IPS-18c (cell line): ENCODE measurements around the gene PRSS12.

Source experiments
- H3K4me3 ChIP-seq: 2 replicates; pipeline ENCODE4 v1.7.0; 2013; ENCODE audit warnings: low read depth, mild to moderate bottlenecking, low read length, moderate library complexity; ENCODE audit not compliant: insufficient read depth
- H3K9me3 ChIP-seq: one replicate; pipeline ENCODE4 v1.6.1; 2013; ENCODE audit warnings: mild to moderate bottlenecking, low read length, moderate library complexity; ENCODE audit not compliant: control insufficient read depth, insufficient read depth

The PRSS12 gene

DNA sequence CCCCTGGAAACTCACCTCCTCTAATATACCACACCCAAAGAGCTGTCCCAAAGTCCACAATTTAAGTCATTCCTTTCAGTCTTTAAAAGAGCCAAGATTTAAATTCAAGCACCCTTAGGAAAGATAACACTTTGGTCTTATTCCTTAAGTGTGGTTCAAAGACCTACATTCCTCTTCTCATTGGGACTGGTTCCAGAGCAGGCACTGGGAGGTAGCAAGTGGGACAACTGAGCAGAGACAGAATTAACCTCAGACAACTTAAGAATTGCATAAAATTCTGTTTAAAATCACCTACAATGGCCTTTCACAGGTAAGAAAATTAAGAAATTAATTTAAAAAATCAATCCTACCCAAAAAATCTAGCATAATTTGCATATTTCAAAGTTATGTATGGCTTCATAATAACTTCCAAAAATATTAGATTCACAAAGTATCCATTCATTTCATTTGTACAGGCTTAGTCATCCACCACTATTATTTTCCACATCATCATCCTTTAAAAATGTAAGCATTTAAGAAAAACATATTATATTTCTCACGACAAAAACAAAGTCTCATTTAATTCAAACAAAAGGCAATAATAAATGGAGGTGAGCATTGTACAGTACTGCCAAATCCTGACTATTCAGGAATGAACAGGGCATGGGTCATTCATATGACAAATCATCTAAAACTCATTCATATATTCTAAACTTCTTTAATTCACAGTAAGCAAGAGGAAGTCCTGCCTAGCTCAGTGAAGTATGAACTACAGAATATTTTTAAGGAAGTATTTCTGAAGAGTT is 13.6 kb downstream of the PRSS12 start:
- Histone ChIP-seq H3K9me3 (no peaks in the 10 kb centered on the region), H3K4me3 (no peak overlapping the region)

GRCh38 chr4:118338518-118338917 is 14.3 kb downstream of the PRSS12 start:
- H3K9me3 ChIP-seq = no peaks in the 10 kb centered on the region
- H3K4me3 ChIP-seq = no peak overlapping the region

- no peak overlapping the region for H3K4me3 ChIP-seq
These were observed 14.8 kb downstream of the PRSS12 start for GRCh38 chr4:118337954-118338353.

GRCh38 chr4:118335774-118336173 is 17.0 kb downstream of the PRSS12 start:
- Histone ChIP-seq H3K9me3 (no peaks in the 10 kb centered on the region), H3K4me3 (no peak overlapping the region)

More at GRCh38 chr4:118337954-118338353, 14.8 kb downstream of the PRSS12 start:
- H3K9me3 ChIP-seq = no peaks in the 10 kb centered on the region

GRCh38 chr4:118335324-118335723 is 17.5 kb downstream of the PRSS12 start:
- H3K4me3 ChIP-seq = no peak overlapping the region
- H3K9me3 ChIP-seq = no peaks in the 10 kb centered on the region

GRCh38 chr4:118331352-118331751 is 21.5 kb downstream of the PRSS12 start:
- H3K9me3 ChIP-seq = no peaks in the 10 kb centered on the region
- H3K4me3 ChIP-seq = no peak overlapping the region

- H3K4me3 ChIP-seq = no peak overlapping the region
- H3K9me3 ChIP-seq = no peaks in the 10 kb centered on the region
These were observed 23.0 kb downstream of the PRSS12 start for GRCh38 chr4:118329849-118330248.

GRCh38 chr4:118327554-118328241 is 25.1 kb downstream of the PRSS12 start:
- no peaks in the 10 kb centered on the region for H3K9me3 ChIP-seq
- H3K4me3 ChIP-seq = no peak overlapping the region

- no peak overlapping the region for H3K4me3 ChIP-seq
These were observed 26.2 kb downstream of the PRSS12 start for GRCh38 chr4:118326585-118326984.

DNA sequence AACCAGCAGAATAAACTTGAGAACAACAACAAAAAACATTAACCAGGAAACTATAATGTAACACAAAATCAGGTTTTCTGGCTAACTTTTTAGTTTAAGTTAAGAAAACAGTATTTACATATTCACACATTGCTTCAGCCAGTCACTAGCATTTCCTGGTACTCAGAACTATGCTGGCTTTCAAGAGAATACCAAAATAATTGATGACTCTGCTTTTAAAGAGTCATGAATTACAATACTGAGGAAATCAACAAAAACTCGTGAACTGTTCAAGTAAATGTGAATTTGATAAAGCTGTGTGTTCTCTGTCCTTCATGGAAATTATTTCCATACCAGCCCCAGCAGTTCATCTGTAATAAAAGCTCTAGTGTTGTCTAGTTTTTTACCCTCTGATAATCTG is 27.4 kb downstream of the PRSS12 start:
- H3K4me3 ChIP-seq = no peak overlapping the region
- H3K9me3 ChIP-seq = no peaks in the 10 kb centered on the region

More at GRCh38 chr4:118326585-118326984, 26.2 kb downstream of the PRSS12 start:
- no peaks in the 10 kb centered on the region for H3K9me3 ChIP-seq

DNA sequence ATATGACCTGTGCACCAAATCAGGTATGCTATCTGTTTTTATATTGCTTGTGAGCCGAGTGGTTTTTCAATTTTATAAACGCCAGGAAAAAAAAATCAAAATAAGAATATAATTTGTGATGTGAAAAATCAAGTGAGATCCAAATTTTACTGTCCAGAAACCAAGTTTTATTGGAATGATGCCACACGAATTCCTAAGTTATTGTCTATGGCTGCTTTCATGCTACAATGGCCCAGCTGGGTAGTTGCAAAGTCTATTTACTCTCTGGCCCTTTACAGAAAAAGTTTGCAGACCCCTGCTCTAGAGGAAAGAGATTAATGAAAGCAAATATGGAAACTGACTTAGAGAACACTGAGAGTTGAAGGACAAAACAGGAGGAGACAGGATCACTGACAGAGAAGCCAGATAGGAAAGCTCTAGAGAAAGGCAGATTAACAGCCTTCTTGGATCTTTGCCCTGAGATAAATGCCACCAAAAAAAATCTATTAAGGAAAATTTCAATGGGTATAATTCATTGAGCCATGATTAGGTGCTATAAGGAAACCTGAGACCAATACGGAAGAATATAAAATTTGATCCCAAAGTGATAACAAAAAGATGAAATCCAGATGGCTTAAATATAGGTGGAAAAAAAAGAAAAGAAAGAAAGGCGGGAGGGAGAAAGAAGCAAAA is 29.8 kb downstream of the PRSS12 start:
- Histone ChIP-seq H3K4me3 (no peak overlapping the region), H3K9me3 (no peaks in the 10 kb centered on the region)

GRCh38 chr4:118318931-118319330 is 33.9 kb downstream of the PRSS12 start:
- Histone ChIP-seq H3K9me3 (no peaks in the 10 kb centered on the region), H3K4me3 (no peak overlapping the region)

DNA sequence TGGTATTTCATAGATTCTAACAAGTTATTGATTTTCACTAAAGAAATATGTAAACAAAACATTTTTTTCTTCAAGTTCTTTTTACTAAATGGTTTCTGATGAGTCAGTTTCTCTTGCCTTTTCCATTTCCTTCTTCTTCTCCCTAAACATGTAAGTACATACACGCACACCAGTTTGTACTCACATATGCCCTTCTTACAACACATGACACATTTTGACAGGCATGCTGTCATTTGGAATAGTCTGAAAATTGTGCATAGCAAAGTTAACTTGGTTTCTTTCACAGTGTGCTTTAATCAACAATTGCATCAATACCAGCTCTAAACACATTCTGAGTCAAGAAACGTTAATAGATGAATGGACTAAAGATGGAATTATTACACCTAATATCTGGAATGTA is 35.1 kb downstream of the PRSS12 start:
- Histone ChIP-seq H3K4me3 (no peak overlapping the region), H3K9me3 (no peaks in the 10 kb centered on the region)

GRCh38 chr4:118314221-118314620 is 38.6 kb downstream of the PRSS12 start:
- no peak overlapping the region for H3K4me3 ChIP-seq
- no peaks in the 10 kb centered on the region for H3K9me3 ChIP-seq

- Histone ChIP-seq H3K4me3 (no peak overlapping the region), H3K9me3 (no peaks in the 10 kb centered on the region)
These were observed 39.7 kb downstream of the PRSS12 start for GRCh38 chr4:118313098-118313497.

- H3K9me3 ChIP-seq = no peaks in the 10 kb centered on the region
- no peak overlapping the region for H3K4me3 ChIP-seq
These were observed 44.3 kb downstream of the PRSS12 start for GRCh38 chr4:118308306-118309030.

DNA sequence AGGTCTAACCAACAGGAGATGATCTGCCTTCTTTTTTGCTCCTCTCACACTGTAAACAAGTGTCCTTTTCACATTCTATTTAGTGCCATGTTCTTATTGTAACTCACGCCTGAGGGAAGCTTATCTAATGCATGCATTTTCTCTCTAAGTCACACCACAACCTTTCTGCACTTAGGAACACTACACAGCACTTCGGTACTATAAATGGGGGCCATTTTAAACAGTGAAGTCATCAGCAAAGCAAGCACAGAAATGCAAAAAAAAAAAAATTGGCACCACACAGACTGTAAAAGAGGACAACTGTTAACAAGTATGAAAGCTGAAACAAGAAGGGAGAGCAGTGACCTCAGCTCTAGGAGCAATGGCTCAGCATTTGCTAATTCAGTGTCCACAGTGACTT is 45.2 kb downstream of the PRSS12 start:
- Histone ChIP-seq H3K9me3 (no peaks in the 10 kb centered on the region), H3K4me3 (no peak overlapping the region)
